AG04450 (cell line): ENCODE measurements around the gene ARRB2. TPM values are rescaled to one million over a fixed set of nuclear protein-coding genes. Genes with fewer than 3 reads are reported as not detected.

Experiments used
- CTCF ChIA-PET: fragments of 300-600, 350-600 bp; formaldehyde crosslinking; extraction: SDS; loops from one replicate; lab custom pipeline; 2022; ENCODE audit warnings: antibody characterized with exemption, inconsistent platforms; lab: Charles Lee
- POLR2A ChIA-PET: fragments of 350-600 bp; formaldehyde crosslinking; extraction: SDS; loops from one replicate; lab custom pipeline; 2021; ENCODE audit warnings: antibody characterized with exemption, inconsistent platforms; lab: Yijun Ruan, JAX
- DNase-seq: peaks from one replicate; pipeline ENCODE4 v3.0.0-alpha.2; 2011; ENCODE audit warnings: low read depth, low spot score
- H3K27ac ChIP-seq: one replicate; pipeline ENCODE4 v1.5.1; 2012; ENCODE audit warnings: low read depth, low read length, control low read depth
- H3K27me3 ChIP-seq: one replicate; pipeline ENCODE4 v1.6.0; 2012; ENCODE audit warnings: low read length; ENCODE audit not compliant: control insufficient read depth, insufficient read depth
- H3K4me3 ChIP-seq: 2 replicates; pipeline ENCODE4 v1.5.1; 2011; ENCODE audit warnings: mild to moderate bottlenecking, low read depth, low read length, control low read depth
- H3K9me3 ChIP-seq: 2 replicates; pipeline ENCODE4 v1.5.1; 2012; ENCODE audit warnings: low read length; ENCODE audit not compliant: control insufficient read depth, insufficient read depth
- CTCF ChIP-seq: IDR thresholded peaks from 2 replicates; pipeline ENCODE4 v1.5.1; 2011; ENCODE audit warnings: low read depth, low read length, control low read depth, inconsistent platforms
- polyA plus RNA-seq: library from polyadenylated mRNA; depleted of rRNA; stranded (reverse); fragments of >200 nt; gene quantifications from 2 replicates; pipeline ENCODE4 v1.2.3, GENCODE V29; 2011

Gene ARRB2
- polyA plus RNA-seq, 1 experiment: 8.8 TPM

GRCh38 chr17:4741544-4741943 is 31.1 kb downstream of the ARRB2 start:
- Histone ChIP-seq H3K9me3 (peaks cover 5% of the 10 kb centered on the region; the same call in 1 of the 2 replicates), H3K27ac (no peak overlapping the region), H3K4me3 (no peak overlapping the region), H3K27me3 (peaks cover 73% of the 10 kb centered on the region)
- ChIA-PET CTCF (interaction anchor here (0.7 kb wide), 1 partner anchor 126 kb away, joined by 6 read pairs; no protein-coding TSS in a partner anchor), POLR2A (no interaction called here)
- no peak for TF ChIP-seq CTCF
- no peak for DNase-seq

- ChIA-PET CTCF (no interaction called here), POLR2A (no interaction called here)
- DNase-seq: no peak
- H3K27me3 ChIP-seq: peaks cover 75% of the 10 kb centered on the region
- no peak for TF ChIP-seq CTCF
- H3K9me3 ChIP-seq: peaks cover 5% of the 10 kb centered on the region; the same call in 1 of the 2 replicates
- H3K4me3 ChIP-seq: no peak overlapping the region
- H3K27ac ChIP-seq: no peak overlapping the region
These were observed 31.7 kb downstream of the ARRB2 start for GRCh38 chr17:4742133-4742532.

- no peak overlapping the region for H3K4me3 ChIP-seq
- TF ChIP-seq CTCF: no peak
- no peak for DNase-seq
- H3K27me3 ChIP-seq: peaks cover 79% of the 10 kb centered on the region
- peaks cover 5% of the 10 kb centered on the region; the same call in 1 of the 2 replicates for H3K9me3 ChIP-seq
- no peak overlapping the region for H3K27ac ChIP-seq
- POLR2A ChIA-PET: no interaction called here
- CTCF ChIA-PET: no interaction called here
These were observed 32.2 kb downstream of the ARRB2 start for GRCh38 chr17:4742629-4743028.

- ChIA-PET POLR2A (no interaction called here), CTCF (no interaction called here)
- Histone ChIP-seq H3K9me3 (peaks cover 5% of the 10 kb centered on the region; the same call in 1 of the 2 replicates), H3K4me3 (no peak overlapping the region), H3K27ac (no peak overlapping the region), H3K27me3 (peaks cover 80% of the 10 kb centered on the region)
- no peak for DNase-seq
- no peak for TF ChIP-seq CTCF
These were observed 32.8 kb downstream of the ARRB2 start for GRCh38 chr17:4743216-4743615.

- CTCF ChIA-PET: no interaction called here
These were observed 33.5 kb downstream of the ARRB2 start for GRCh38 chr17:4743898-4744297.

More at GRCh38 chr17:4743898-4744297, 33.5 kb downstream of the ARRB2 start:
- POLR2A ChIA-PET: no interaction called here
- no peak for DNase-seq
- TF ChIP-seq CTCF: no peak
- Histone ChIP-seq H3K9me3 (peaks cover 5% of the 10 kb centered on the region; the same call in 1 of the 2 replicates), H3K27ac (no peak overlapping the region), H3K4me3 (no peak overlapping the region), H3K27me3 (peaks cover 78% of the 10 kb centered on the region)
